ENCODE results near the gene CCDC150.
"Not testable (repeated sequence)": the region's sequence is repeated elsewhere in the genome, so short reads cannot be mapped to it uniquely, and the experiment has no call there.

The CCDC150 gene

DNA sequence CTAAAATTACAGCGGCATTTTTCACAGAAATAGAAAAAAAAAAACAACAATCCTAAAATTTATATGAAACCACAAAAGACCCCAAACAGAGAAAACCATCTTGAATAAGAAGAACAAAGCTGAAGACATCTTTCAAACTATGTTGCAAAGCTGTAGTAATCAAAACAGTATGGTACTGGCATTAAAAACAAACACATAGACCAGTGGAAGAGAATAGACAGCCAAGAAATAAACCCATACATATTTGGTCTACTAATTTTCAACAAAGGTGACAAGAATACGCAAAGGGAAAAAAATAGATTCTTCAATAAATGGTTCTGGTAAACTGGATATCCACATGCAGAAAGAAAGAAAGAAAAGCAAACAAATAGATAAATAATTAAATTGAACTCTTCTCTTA is 9.0 kb upstream of the CCDC150 start:
- in situ Hi-C loops (cut with HindIII; ENCODE audit: low sequenced_read_pairs), result no loop called here

DNA sequence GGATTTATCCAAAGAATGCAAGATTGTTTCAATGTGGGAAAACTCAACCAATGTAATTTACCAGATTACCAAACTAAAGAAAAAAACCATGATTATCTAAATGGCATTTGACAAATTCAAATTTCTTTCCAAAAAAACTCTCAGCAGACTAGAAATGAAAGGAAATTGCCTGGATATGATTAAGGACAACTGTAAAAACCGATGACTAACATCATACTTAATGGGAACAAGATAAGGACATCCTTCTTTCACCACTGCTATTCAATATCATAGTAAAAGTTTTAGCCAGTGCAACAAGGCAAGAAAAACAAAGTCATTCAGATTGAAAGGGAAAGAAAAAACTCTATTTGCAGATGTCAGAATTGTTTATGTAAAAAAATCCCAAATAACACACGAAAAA is 4.4 kb upstream of the CCDC150 start:
- in situ Hi-C loops (cut with HindIII; ENCODE audit: low sequenced_read_pairs), result no loop called here

DNA sequence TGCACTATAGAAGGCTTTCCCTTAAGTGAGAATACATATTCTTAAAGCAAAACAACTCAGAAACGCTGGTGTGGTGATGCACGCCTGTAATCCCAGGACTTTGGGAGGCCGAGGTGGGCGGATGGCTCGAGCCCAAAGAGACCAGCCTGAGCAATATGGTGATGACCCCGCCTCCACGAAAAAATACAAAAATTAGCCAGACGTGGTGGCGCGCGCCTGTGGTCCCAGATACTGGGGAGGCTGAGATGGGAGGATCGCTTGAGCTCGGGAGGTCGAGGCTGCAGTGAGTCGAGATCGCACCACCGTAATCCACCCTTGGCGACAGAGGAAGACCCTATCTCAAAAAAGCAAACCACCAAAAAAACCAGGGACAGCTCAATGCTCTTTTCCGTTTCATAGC is 750 bp upstream of the CCDC150 start:
- in situ Hi-C loops (cut with HindIII; ENCODE audit: low sequenced_read_pairs), result no loop called here

DNA sequence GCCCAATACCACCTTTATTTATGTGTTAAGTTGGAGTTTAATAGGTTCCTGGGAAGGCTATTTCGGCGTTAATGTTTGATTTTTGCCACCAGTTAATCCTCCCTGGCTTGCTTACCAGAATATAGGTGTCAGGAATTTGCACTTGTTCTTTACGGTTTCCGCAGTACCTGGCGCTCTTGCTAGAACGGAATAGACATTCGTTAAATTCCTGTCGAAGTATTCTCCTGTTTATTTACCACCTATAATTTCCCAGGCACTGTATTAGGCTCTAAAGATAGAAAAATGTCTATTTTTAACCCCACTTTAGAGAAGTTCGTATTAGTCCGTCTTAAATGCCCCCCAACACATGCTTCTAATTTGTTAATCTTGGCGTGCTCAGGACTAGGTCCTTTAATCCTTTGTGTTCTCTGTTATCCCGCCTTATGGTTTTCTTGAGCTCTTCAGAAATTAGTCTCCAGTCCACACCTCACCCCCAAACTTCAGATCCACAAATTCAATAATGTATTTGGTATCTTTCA is 575 bp downstream of the CCDC150 start:
- in situ Hi-C loops (cut with HindIII; ENCODE audit: low sequenced_read_pairs), result no loop called here

DNA sequence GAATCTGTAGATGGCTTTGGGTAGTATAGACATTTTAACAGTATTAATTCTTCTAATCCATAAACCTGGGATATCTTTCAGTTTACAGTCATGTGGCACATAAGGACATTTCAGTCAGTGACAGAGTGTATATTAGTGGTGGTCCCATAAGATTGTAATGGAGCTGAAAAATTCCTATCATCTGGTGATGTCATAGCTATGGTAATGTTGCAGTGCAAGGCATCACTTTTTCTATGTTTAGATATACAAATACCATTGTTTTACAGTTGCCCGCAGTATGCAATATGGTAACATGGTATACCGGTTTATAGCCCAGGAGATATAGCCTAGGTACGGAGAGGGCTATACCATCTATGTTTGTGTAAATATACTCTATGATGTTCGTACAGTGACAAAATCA is 9.7 kb downstream of the CCDC150 start:
- in situ Hi-C loops (cut with HindIII; ENCODE audit: low sequenced_read_pairs), result no loop called here

DNA sequence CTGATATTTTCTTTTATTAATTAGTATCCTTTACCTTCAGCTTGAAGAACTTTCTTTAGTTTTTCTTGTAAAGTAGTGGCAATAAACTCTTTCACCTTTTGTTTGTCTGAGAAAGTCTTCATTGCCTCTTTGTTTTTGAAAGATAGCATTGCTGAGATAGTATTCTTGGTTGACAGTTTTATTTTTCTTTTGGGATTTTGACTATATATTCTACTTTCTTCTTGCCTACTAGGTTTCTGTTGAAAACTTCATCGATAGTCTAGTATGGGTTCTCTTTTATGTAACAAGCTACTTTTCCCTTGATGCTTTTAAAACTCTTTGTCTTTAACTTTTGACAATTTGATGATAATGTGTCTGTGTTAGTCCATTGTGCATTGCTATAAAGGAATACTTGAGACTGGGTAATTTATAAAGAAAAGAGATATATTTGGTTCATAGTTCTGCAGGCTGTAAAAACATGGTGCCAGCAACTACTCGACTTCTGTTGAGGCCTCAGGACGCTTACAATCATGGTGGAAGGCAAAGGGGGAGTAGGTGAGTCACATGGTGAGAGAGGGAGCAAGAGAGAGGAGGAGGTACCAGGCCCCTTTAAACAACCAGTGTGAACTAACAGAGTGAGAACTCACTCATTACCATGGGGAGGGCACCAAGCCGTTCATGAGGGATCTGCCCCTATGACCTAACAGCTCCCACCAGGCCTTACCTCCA is 12.0 kb downstream of the CCDC150 start:
- in situ Hi-C loops (cut with HindIII; ENCODE audit: low sequenced_read_pairs), result no loop called here

DNA sequence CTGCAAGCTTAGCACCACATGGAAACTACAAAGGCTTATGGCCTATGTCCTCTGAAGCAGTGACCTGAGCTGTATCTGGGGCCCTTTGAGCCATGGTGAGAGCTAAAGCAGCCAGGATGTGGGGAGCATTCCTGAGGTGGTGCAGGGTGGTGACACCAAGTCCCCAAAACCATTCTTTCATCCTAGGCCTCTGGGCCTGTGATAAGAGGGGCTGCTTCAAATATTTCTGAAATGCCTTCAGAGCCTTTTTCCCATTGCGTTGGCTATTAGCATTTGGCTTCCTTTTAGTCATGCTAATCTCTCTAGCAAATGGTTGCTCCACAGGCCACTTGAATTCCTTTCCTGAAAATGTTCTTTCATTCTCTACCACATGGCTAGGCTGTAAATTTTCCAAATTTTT is 13.4 kb downstream of the CCDC150 start:
- in situ Hi-C loops (cut with HindIII; ENCODE audit: low sequenced_read_pairs), result no loop called here

DNA sequence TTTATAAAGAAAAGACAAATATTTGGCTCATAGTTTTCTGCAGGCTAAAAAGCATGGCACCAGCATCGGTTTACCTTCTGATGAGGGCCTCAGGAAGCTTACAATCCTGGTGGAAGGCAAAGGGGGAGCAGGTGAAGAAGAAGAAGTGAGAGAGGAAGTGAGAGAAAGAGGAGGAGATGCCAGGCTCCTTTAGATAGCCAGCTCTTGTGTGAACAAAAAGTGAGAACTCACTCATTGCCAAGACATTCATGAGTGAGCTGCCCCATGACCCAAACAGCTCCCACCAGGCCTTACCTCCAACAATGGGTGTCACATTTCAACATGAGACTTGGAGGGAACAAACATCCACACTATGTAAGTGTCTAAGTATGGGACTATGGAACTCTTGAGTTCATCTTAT is 14.3 kb downstream of the CCDC150 start:
- in situ Hi-C loops (cut with HindIII; ENCODE audit: low sequenced_read_pairs), result no loop called here

DNA sequence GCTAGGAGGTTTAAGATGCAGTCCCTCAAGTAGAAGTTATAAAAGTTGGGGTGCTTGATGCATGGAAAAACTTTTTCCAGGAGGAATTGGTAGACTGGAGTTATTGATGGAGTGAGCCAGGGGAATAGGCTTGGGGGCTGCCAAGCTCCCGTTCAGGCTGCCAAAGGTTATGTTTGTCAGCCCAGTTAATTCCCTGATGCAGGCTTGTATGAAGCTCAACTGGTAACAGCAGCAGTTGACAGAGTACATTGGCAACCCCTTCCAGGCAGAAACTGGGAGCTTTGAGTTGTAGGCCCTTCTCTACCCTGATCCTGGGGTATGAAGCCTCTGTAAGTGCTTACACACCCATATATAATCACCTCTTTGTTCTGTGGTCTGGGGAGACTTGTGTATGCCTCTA is 16.2 kb downstream of the CCDC150 start:
- in situ Hi-C loops (cut with HindIII; ENCODE audit: low sequenced_read_pairs), result no loop called here

DNA sequence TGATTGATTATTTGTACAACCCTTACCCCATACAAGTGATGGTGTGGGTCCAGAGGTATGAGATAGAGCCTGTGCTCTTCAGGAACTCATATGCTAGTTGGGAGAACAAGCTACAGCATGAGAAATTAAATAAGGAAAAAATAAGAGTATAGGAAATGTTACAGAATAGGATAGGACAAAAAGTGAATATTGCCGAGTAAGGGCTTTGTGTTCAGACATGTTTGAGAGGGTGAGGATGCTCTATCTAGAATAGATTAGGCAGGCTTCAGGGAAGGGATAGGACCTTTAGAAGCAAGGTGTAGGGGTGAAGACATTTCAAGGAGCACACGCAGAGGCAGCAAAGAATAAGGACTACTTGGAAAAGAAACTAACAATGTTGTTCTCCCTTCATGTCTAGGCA is 17.8 kb downstream of the CCDC150 start:
- in situ Hi-C loops (cut with HindIII; ENCODE audit: low sequenced_read_pairs), result no loop called here

DNA sequence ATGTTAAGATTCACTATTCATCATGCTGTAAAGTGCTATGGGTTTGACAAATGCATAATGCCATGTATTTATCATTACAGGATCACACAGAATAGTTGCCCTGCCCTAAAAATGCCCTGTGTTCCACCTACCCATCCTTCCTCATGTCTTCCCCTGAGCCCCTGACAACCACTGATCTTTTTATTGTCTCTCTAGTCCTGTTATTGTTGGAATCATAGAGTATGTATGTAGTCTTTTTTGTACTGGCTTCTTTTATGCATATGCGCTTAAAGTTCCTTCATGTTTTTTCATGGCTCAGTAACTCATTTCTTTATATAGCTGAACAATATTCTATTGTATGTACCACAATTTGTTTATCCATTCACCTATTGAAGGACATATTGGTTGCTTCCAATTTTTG is 20.3 kb downstream of the CCDC150 start:
- in situ Hi-C loops (cut with HindIII; ENCODE audit: low sequenced_read_pairs), result no loop called here

DNA sequence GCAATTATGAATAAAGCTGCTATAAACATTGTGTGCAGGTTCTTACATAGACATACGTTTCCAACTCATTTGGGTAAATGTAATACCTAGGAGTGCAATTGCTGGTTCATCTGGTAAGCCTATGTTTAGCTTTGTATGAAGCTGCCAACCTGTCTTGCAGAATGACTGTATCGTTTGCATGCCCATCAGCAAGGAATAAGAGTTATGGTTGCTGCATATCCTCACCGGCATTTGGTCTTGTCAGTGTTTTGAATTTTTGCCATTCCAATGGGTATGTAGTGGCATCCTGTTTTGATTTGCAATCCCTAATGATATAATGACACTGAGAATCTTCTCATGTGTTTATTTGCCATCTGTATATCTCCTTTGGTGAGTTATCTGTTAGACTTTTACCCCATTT is 20.7 kb downstream of the CCDC150 start:
- in situ Hi-C loops (cut with HindIII; ENCODE audit: low sequenced_read_pairs), result no loop called here

DNA sequence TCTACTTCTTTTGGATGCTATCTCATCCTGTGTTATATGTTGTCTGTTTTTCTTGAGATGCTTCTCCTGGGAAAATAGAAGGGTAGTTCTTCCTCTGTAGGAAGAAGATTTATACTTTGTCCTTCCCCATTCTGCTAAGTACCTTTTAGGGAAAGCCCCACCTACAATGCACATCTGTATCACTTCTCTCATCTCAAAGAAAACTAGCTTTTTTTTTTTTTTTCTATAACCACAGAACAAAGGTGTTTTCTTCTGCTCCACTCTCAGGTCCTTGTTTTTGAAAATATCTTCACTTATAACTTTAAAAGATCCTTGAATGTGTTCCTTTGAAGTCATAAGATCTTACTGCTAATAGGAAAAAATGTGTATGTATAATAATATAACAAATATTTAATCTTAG is 30.8 kb downstream of the CCDC150 start:
- in situ Hi-C loops (cut with HindIII; ENCODE audit: low sequenced_read_pairs), result no loop called here

DNA sequence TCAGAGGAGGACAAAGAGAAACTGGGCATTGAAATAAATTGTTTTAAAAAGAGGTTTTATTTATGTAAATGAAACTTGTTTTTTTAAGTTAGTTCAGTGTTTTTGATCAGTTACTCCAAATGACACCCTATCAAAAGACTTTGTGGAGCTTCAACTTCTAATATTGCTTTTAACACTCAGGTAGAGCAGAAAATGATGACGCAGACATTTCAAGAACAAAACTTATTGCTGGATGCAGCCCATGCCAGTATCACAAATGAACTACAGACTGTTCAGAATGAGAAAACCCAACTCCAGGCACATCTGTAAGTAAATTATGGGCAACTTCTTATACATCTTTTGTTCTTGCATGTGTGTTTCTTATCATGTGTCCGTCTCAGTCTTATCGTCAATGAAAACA is 36.4 kb downstream of the CCDC150 start:
- in situ Hi-C loops (cut with HindIII; ENCODE audit: low sequenced_read_pairs), result no loop called here

DNA sequence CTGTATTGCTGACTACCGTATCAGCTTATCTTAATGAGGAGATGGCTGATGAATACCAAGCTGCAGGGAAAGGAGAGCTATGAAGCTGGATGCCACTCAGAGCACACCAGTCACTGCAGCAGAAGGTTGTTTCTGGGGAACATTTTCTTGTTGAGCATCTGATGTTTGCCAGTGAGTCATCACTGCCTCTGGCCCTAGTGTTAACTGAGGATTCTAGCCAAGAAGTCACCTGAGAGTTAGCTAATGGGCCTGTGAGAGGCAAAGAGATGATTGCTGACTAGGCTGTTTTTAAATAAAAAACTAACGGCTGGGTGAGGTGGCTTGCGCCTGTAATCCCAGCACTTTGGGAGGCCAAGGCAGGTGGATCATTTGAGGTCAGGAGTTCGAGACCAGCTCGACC is 37.9 kb downstream of the CCDC150 start:
- in situ Hi-C loops (cut with HindIII; ENCODE audit: low sequenced_read_pairs), result no loop called here

DNA sequence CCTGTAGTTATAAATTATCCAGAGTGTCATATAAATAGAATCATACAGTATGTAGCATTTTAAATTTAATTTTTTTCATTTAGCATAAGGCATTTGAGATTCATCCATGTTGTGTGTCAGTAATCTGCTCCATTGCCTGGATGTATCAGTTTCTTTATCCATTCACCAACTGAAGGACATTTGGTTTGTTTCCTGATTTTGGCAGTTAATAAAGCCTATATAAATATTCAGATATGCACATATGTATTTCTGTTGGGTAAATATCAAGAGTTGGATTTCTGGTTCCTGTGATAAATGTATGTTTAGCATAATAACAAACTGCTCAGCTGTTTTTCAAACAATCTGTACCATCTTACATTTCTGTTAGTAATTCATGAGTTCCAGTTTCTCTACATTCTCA is 39.9 kb downstream of the CCDC150 start:
- in situ Hi-C loops (cut with HindIII; ENCODE audit: low sequenced_read_pairs), result no loop called here

DNA sequence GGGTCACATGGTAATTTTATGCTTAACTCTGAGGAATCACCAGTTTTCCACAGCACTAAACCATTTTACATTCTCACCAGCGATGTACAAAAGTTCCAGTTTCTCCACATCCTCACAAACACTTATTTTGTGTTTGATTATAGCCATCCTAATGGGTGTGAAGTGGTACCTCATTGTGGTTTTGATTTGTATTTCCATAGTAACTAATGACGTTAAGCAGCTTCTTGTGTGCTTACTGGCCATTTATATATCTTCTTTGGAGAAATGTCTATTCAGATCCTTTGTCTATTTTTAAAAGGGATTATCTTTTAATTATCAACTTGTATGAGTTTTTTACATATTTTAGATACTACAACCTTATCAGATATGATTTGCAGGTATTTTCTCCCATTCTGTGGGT is 42.0 kb downstream of the CCDC150 start:
- in situ Hi-C loops (cut with HindIII; ENCODE audit: low sequenced_read_pairs), result no loop called here

DNA sequence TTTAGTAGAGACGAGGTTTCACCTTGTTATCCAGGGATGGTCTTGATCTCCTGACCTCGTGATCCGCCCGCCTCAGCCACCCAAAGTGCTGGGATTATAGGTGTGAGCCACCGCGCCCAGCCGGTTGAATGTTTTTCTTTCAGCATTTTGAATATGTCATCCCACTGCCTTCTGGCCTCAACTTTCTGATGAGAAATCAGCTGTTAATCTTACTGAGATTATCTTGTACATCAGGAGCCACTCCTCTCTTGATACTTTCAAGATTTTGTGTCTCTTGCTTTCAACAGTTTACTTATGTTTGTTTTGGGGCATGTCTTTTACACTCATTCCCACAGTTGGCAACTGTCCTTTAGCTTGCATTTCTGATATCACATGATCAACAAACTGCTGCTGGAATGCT is 46.3 kb downstream of the CCDC150 start:
- in situ Hi-C loops (cut with HindIII; ENCODE audit: low sequenced_read_pairs), result no loop called here

DNA sequence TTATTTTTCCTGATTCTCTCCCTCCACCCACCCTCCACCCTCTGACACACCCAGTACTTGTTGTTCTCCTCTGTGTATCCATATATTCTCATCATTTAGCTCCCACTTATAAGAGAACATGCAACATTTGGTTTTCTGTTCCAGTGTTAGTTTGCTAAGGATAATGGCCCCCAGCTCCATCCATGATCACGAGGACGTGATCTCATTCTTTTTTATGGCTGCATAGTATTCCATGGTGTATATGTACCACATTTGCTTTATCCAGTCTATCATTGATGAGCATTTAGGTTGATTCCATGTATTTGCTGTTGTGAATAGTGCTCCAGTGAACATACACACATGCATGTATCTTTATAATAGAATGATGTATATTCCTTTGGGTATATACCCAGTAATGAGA is 47.2 kb downstream of the CCDC150 start:
- in situ Hi-C loops (cut with HindIII; ENCODE audit: low sequenced_read_pairs), result not testable (repeated sequence)

DNA sequence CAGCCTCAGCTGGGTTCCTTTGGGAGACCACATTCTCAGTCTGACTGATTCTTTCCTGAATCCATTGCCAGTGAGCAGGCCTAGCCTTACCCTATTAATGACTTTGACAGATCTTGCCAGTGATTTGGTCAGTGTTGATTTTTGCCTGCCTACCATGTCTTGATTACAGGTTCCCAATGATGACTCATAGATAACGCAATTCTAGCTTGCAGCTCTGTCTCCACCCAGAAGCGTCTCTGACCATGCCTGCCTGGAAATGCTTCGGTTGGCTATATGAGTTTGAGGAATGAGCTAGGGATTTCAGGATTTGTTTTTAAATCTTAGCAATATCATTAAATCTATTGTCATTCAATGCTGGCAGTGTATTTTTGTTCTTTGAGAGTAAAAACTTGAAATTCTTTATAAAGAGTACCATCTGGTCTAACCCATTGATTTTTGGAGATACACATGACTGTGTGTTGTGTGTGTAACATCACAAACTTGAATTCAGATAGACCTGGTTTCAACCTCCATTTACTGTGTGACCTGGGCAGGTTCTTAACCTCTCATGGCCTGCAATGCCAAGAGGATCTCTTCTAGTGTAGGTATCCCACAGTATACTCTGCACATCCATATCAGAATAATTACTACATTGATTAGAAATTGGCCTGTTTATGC is 57.0 kb downstream of the CCDC150 start:
- in situ Hi-C loops (cut with HindIII; ENCODE audit: low sequenced_read_pairs), result no loop called here

DNA sequence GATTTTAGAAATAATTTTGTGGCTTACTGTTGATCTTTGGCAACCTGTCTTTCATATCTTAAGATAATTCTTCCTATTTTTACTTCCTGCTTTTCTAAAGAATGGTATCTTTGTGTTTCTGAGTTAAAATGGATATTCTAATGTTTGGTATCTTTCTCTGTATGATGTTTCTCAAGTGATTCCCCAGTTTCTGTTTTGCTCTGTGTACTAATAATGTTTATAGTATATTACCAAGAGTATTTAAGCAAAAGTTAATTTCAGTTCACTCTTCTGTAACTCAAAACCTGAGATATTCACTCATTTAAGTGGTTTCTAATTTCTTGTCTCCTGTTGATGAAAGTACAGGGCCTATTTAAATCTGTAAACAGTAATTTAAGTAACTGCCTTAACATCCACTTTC is 58.3 kb downstream of the CCDC150 start:
- in situ Hi-C loops (cut with HindIII; ENCODE audit: low sequenced_read_pairs), result no loop called here

DNA sequence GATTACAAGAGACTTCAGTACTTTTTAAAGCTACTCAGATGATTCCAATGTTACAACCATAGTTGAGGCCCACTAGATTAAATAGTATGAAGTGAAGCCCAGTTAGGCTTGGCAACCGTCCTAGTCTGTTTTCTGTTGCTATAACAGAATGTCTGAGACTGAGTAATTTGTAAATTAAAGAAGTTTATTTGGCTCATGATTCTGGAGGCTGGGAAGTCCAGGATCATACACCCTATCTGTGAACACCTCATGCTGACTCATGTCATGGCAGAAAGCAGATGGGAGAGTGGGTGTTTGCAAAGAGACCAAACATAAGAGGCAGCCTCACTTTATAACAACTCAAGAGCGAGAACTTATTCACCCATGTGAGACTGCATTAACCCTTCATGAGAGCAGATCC is 63.1 kb downstream of the CCDC150 start:
- in situ Hi-C loops (cut with HindIII; ENCODE audit: low sequenced_read_pairs), result no loop called here

DNA sequence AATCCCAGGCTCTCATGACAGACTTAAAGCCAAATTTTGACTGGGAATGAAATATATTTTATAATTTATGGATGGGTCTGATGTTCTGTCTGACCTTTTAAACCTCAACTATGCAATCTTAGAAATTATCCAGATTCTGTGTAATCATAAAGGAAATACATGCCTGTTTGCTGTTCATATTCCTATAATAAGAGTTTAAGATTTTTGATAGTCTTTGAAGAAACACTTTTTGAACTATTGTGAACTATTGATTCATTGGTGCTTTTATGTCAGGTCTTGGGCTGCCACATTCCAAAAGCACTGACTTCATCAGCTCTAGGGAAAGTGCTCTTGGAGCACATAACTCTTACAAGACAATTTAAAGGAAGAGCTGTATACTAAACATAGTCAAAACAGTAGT is 64.2 kb downstream of the CCDC150 start:
- in situ Hi-C loops (cut with HindIII; ENCODE audit: low sequenced_read_pairs), result no loop called here
